GM11168 (cell line): Measurements from ENCODE around the gene PDE6H.

Experiments used
- in situ Hi-C: fragments of 300-500 bp; cut with MboI; formaldehyde crosslinking; loops from one replicate; pipeline ENCODE4 v1.12.0; 2022; ENCODE audit warnings: low sequenced_read_pairs; ENCODE audit not compliant: unreplicated experiment

PDE6H gene

DNA sequence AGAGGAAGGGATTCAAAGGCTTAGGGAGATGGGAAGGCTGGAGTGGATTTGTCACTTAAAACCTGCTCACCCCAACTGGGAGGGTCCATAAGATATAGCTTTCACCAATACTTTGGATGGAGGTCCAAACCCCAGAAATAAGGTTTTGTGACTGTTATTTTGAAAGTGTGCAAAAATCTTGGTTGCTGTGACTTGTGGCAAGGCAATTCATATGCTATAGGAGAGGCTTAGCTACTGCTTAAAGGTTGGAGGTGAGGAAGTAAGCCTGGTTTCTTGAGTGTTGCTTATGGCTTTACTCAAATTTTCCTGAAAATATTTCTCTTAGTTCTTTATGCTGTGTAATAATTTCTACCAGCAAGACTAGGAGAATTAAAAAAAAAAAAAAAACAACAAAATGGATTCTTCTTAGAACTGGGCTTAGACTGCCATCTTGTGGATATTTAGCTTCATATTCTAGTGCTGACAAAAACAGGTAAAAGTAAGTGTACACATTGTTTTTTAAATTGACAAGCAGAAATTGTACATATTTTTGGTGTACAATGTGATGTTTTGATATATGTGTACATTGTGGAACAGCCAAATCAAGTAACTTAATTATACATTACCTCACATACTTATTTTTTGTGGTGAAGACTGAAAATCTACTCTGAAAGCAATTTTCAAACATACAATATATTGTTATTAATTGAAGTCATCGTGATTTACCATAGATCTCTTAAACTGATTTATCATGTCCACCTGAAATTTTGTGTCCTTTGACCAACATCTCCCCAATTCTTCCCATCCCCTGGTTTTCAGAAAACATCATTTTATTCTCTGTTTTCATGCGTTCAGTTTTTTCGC lies 23.0 kb downstream of the PDE6H start:
- in situ Hi-C loops: no loop called here

DNA sequence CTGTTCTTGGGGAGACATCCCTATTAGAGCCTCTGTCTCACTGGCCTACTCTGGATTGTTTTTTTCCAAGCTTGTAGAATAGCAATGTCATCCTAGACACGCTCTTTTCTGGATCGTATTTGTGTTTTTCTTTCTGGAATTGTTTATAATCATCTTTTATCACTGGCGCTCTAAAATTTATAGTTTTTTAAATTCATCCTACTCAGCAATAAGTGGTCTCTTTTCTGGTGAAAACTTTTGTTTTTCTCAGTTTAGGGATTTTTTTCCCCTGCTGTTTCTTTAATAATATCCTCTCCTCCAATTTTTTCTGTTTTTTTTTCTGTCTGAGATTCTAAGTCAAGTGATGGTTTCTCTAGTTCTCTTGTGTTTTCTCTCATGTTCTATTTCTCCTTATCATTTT lies 25.2 kb downstream of the PDE6H start:
- in situ Hi-C loops: no loop called here

DNA sequence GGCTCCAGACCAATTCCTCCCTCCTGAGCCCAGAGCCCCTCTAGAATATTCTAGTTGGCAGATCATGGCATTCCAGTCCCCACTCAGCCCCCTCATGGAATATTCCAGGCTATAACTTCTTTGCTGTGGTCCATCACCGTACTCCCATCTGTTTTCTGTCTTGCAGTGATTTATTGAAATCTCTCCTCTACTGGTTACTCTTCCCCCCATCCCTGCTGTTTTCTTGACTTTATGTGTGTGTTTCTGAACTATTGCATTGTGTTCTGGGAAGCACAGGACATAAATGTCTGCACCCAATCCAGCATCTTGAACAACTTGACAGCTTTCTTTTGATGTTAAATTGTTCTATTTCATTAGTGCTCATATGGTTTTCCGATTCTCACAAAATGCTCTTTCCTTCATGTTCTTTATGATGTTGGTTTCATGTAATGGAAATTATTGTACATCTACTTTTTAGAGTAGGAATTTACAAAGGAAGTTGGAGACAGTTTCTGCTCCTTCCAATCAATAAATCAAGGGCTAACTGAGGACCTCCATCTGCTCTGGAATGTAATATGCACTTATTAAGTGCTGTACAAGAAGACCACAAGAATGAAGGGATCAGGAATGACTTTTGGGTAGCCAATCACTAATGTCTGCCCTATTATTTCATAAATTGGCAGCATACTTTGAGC lies 26.3 kb downstream of the PDE6H start:
- in situ Hi-C loops: no loop called here

DNA sequence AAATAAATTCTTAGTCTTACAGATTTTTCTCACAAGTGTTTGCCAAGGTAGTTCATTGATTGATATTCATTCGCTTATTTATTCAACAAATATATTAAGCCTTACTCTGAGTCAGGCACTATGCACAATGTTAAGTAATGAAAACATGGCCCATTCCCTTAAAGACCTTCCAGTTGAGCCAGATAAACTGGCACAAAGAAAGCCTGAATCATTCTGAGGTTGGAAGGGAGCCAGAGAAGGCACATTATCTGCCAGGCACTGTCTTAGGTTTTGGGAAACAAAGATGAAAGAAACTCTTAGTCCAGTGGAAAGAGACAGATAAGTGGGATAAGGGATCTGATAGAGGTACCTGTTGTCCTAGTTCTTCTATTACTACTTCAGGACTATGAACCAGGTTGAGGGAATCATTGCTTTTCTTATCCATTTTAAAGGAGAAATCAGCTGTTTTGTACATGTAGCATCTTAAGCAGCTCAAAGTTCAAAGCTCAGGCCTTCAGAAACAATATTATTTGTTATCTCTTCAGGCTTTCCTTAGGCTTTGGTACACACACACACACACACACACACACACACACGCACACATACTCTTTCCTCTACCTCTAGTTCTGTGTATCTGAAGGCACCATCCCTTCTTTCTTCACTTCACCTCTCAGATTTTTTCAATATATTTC lies 27.0 kb downstream of the PDE6H start:
- in situ Hi-C loops: loop anchor here (5.0 kb wide), 1 partner anchor 153 kb away; no protein-coding TSS in a partner anchor

DNA sequence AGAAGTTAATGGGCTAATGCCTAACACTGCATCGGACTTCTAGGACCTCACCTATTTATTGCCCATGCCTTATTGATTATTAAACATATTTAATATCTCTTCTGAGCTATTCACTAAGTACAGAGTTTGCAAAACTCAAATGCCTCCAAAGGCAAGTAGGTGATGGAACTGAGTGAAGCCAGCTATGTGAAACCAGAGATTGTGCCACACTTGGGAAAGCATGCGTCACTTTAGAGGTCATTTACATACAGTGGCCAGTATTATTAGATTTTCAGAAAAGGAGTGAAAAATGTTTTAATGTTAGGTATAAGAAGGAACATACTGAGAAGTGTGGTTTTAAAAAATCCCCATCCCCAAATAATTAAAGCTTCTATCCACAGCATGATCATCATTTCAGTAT lies 27.7 kb downstream of the PDE6H start:
- in situ Hi-C loops: loop anchor here (5.0 kb wide), 1 partner anchor 153 kb away; no protein-coding TSS in a partner anchor

DNA sequence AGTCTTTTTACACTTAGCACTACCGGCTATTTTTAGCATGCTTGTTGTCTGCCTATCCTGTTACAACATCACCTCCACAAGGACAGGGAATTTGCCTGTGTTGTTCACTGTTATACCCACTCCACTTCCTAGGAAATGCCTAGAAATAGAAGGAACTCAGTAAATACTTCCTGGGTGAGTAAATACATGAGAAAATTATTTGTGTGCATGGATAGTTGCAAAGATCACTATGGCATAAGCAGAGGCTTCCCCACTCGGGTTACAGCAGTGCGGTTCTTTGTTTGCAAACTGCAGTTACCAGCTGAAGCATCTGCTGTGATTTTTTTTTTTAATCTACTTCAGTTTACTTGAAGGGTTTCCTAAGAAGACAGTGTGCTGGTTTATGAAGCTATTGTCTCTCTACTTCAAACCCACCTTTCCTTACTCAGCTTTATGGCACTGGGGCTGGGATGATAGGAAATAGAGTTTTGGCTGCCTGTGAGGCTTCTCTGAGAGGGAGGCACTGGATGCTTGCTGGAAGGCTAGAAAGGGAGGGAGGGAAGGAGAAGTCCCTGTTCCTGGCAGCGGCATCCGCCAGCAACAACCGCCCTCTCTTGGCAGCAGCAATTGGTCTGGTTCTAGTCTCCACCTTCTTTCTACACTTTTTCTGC lies 29.0 kb downstream of the PDE6H start:
- in situ Hi-C loops: loop anchor here (5.0 kb wide), 1 partner anchor 155 kb away; no protein-coding TSS in a partner anchor

DNA sequence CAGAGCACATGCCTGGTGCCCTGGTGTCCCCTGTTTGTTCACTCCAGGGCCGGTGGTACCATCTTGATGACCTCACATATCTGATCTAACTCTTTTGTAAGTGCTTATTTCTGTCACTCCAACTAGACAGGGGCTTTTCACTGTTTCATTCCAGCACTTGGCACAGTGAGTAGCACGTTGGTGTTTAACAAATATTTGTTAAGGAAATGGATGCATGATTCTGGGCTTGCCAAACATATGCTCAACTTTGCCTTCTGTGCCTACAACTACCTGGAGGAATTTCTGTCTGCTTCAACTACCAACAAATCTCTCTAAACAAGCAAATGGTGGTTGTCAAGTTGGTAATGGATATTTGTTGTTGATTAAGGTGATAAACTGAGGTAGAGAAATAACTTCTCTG lies 31.6 kb downstream of the PDE6H start:
- in situ Hi-C loops: loop anchor here (5.0 kb wide), 1 partner anchor 157 kb away; no protein-coding TSS in a partner anchor

DNA sequence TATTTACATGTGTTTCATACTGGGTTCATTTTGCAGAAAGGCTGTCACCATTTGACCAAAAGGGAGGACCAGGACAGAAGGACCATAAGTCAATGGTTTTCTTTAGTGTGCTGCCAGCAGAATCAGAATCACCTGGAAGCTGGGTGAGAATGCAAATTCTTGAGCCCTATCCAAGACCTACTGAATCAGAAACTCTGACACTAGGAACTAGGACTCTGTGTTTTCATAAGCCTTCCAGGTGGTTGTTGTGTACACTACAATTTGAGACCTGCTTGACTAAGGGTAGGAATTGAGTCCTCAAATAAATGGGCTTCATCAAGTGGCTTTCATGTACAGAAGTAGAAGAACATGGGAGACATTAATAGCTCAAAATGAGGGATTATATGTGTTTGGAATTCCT lies 32.2 kb downstream of the PDE6H start:
- in situ Hi-C loops: no loop called here

DNA sequence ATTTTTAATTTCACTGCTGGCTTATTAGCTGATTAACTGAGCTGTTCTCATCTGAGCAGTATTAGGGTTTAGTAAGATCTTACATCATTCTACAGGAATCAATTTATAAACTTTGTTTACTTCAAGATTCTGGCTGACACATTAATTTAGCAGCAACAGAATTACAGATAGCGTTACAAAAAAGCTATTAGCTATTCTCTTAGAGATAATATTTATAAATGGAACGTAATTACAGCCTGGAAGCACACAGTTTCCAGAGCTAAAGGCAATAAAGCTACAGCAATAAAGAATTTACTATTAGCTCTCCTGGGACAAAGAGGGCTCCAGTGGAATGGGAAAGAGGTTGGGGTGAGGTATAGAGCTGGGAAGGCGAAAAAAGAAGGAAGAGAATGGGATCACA lies 34.7 kb downstream of the PDE6H start:
- in situ Hi-C loops: no loop called here

DNA sequence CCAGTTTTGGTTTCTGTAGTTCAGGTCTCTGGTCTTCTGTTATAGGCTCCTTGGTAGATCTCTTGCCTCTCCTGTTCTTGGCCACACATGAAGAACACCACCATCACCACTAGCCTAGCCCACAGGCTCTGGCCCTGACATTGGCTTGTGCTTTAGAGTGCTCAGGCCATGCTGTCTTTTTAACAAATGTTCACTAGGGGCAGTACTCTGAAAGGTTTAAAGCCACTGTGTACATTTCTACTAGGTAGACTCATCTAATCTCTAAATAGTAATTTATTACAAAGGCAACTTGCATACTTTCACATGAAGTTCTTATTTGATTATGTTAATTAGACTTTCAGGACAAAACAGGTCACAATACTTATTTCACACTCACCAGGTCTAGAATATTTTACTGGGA lies 38.3 kb downstream of the PDE6H start:
- in situ Hi-C loops: no loop called here

DNA sequence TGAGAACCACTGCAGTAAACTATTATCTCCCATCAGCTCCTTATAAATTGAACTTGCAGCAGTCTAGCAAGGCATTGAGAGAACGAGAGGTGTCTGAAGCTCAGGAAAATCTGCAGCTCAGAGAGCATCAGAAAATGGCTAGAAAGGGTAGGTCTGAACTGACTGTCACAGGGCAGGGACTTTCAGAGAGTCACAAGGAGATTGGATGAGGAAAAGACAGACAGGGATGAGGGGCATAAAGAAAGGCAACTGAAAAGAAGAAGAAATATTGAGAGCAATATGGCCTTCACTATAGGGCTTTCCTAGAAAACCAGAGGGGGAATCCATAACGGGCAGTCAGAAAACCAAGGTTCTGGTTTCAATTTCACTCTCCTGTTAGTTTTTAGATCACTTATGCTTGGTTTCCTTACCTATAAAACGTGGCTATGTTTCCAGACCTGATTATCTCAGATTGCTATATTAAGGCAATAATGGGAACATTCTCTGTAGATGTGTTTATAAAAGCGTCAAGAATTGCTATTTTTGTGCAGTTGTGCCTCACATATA lies 40.9 kb downstream of the PDE6H start:
- in situ Hi-C loops: no loop called here

DNA sequence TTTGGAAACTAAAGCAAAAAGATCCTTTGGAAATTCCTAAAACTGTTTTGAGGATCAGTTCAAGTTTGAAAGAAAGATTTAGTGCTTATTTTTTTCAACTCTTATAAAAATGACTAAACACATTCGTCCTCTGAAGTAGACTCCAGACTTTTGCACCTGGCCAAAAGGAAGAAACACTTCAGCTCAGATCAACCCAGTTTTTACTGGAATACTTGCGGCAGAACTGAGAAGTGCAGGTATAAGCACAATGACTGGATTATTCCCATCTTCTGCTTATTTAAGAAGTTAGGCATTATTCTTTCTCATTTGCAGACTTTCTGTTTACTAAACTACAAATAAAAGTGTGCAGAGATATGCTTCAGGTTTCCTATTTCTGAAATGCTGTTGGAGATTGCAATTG lies 41.9 kb downstream of the PDE6H start:
- in situ Hi-C loops: no loop called here

DNA sequence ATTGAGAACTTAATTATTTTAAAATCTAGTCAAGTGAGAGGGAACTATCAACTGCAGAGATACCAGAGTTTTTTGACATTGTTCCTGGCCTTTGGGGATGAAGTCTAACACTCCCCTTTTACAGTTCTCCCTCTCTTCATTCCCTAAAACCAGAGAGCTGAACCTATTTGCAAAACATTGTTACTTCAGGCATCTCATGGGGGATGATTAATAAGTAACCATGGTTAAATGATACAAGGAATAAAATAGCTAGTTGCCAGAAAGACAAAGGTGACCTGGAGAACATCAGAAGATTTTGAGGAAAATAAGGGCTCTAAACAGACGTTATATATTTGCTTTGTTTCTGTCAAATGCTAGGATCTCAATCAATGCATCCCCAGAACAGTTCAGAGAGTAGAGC lies 42.3 kb downstream of the PDE6H start:
- in situ Hi-C loops: no loop called here

DNA sequence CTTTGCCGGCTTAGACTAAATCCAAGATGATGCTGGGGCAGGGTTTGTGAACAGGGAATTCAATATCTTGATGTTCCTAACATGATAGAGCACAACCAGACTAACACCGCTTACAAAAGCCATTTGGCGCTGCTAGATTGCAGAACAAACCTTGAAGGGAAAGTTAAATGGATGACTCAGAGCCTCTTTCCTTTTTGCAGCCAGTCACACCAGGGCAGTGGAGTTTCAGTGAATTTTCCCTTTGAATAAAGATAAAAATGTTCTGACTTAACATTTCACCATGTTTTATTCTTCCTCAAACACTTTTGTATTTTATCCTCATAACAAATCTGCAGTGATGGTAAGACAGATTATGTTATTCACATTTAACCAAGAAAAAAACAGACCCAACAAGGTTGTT lies 47.3 kb downstream of the PDE6H start:
- in situ Hi-C loops: no loop called here
